ENCODE results near the gene NRP2.

The NRP2 gene

GRCh38 chr2:205687641-205687956 is 5.3 kb downstream of the NRP2 start:
- DNase-seq = no peak

DNA sequence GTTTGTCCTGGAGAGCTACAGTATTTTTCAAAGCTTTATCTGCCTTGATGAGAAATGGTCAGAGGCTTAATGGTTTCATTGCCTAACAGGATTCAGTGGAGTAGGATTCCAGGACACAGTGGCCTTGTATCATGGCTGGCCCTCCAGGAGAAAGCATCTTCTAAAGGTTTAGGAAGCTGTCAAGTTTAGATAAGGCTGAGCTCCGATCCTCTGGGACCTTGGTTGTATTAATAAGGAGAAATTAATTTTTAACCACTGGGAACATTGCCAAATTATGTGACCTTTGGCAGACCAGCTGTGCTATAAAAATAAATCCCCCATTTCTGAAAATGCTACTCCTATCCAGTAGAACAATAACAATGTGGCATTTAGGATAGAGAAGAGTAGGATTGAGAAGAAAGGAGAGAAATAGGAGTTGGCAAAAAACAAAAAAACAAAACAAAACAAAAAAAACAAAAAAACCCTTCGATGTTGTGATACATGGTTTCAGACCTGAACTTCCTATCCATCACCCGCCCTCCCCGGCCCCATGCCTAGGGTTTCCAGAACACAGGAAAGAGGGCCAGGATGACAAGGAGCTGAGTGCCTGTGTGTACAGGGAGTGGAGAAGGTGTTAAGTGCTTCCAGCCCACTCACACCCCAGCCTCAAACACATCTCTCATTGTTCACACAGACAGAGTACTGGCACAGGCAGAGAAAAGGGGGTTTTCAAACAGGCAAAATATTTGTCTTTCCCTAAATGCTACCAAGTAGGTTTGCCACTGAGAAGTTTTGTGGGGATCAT is 6.3 kb downstream of the NRP2 start:
- no peak for DNase-seq

DNA sequence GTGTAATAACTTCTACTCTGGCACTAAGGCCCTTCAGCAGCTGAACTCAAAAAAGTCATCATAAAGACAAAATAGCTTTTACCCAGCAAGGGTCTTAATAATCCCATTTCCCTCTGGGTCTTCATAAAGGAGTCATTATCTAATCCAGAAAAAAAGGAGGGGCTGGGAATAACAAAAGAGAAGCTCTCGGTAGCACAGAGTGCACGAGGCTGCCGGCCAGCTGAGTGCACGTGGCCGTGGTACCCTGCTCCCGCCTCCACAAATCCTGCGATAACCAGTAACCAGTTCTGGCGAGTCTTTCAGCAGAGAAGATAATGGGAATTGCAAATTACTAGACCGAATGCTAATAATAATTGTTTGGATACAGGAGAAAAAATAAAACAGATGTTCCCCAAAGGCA is 7.5 kb downstream of the NRP2 start:
- DNase-seq = no peak

GRCh38 chr2:205692104-205692503 is 9.8 kb downstream of the NRP2 start:
- no peak for DNase-seq

GRCh38 chr2:205694256-205694655 is 12.0 kb downstream of the NRP2 start:
- no peak for DNase-seq

- DNase-seq = no peak
Observed at GRCh38 chr2:205695460-205695991, 13.2 kb downstream of the NRP2 start.

DNA sequence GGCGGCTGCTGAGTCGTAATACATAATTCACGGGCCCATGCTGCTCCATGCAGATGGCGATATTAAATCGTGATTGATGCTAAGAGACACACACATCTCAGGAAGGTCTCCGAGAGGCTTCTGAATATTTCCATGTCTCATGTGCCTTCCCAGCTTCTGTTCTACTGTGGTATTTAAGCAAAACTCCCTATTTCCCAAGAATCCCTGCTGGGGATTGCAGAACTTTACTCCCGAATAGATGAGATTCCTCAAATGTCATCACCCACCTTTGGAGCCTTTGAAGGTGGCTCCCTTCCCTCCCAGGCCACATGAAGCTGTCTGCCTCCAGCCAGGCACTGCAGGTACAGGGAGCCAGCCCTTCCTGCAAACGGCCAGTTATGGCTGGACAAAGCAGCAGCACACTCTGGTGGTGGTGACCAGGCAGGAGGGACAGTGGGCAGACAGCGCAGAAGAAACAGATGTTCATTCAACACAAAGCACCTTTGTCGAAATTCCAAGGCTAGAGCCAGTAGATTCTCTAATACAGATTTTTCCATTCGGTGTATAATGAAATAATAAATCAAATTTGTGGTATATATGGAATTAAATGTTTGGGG is 14.1 kb downstream of the NRP2 start:
- DNase-seq = no peak

DNA sequence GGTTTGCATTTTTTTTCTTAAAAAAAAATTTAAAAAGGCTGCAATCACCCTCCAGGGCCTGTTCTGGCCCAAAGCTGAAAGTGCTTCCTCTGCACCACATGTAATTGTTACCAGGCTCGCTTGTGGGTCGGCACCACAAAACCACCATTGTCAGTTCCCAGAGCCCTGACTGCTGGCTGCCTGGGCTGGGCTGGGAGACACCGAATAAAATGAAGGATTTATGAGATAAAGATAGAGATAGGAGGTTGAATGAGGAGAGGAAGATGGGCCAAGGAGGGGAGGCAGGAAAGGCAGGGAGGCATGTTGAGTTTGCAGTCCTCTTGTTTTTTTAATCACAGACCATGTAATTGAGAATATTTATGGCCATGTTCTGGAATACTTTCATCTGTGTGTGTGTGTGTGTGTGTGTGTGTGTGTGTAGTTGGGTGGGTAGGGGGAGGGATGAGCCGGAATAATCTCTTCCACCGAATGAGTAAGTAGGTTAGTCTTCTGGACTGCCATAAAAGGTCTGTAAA is 14.7 kb downstream of the NRP2 start:
- DNase-seq = no peak

GRCh38 chr2:205698286-205699268 is 16.3 kb downstream of the NRP2 start:
- no peak for DNase-seq

GRCh38 chr2:205699515-205700289 is 17.4 kb downstream of the NRP2 start:
- no peak for DNase-seq

DNA sequence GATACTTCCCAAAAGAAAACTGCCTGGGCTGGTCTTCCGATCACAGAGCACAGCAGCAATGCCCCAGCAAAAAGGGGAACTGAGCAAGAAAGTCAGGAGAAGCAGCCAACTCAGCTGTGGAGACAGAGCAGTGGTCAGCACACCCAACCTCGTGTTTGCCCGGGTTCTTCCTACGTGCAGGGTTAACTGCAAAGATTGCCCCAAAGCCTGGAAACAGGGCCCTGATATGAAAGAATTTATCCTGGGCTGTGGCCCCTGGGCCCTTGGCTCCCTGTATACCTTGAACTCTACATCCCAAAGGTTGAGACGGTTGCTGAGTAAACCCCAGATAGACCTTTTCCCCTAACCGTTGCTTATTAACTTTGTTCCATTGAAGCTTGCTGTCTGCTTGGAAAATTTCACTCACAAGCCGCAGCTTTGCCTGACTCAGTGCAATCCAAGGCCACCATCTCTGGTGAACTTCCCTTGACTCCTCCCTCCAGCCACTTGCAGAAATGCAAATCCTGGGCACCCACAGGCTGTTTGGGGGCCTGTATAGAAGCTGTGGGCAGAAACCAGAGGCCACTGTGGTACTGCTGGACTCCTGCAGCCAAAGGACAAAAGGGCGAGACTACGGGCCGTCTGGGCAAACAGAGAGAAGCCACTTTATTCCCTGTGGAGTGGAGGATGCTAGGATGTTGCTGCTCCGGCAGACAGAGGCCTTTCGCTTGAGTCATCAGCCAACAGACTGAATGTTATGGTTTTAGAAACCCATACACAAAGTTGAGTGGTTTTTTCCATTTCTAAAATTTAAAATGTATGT is 18.2 kb downstream of the NRP2 start:
- no peak for DNase-seq

DNA sequence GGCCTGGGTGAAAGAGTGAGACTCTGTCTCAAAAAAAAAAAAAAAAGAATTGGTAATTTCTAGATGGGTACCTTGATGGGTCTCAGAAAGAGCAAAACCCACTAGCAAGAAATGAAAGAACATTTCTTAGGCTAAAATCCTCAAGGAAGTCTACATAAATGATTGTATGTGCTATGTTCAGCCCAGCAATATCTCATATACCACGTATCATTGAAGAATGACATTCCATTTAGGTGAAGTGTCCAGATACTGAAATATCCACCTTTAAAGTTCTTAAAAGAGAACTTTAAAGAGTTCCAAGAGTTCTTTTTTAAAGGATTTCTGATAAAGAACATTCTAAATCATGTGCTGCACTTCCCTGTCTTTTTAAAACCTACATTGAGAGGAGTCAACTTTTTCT is 19.2 kb downstream of the NRP2 start:
- DNase-seq = no peak

DNA sequence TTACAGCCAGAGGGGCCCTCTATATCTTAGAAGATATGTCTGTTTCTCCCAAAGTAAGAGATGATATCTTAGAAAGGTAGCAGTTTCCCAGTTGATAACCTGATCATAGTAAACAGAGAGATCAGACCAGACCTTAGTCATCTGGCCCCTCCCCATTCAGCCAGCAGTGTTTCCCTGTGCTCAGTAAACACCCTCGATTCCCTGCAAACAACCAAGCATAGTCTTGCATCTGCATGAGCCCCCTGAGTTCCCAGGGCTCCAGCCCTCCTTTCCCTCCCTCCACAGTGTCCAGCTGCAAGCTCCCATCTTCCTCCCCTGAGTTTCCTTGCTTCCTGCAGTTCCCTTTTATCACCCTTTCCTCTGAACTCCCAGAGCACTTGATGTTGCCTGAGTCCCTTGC is 20.3 kb downstream of the NRP2 start:
- no peak for DNase-seq

GRCh38 chr2:205703471-205704126 is 21.3 kb downstream of the NRP2 start:
- no peak for DNase-seq

GRCh38 chr2:205704127-205704741 is 21.9 kb downstream of the NRP2 start:
- no peak for DNase-seq

DNA sequence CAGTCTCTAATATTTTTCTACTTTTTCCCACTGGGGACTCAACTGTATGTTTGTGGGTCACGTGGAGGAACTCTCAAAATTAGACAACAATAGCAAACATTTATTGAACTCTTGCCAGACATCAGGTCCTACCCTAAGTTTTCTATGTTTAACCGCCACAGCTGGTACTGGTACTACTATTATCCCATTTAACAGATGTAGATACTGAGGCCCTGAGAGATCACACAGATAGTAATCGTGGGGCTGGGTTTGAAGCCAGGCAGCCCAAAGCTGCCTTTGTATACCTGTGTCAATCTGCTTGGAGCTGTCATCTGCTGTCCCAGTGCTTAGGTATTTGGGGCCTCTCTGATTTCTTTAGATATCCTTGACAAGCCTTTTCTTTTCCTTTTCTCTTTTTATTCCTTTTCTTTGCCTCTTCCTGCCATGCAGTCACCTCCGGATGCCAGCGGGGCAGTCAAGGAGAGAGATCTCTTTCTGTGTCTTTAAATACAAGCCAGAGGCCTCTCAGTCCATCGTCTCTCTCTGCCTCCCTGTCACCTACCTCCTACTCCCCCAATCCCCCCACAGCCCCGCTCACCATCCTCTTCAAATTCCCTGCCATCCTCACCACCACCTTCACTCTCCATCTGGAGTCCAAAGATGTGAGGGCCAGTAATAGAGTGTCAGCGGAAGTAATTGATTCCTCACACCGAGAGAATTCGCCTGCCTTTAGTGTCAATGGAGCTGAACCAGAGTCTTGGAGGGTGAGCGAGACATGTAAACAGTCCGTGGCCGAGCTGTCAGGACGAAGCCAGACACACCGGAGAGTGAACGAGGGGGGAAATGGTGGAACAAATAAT is 23.4 kb downstream of the NRP2 start:
- DNase-seq = no peak

DNA sequence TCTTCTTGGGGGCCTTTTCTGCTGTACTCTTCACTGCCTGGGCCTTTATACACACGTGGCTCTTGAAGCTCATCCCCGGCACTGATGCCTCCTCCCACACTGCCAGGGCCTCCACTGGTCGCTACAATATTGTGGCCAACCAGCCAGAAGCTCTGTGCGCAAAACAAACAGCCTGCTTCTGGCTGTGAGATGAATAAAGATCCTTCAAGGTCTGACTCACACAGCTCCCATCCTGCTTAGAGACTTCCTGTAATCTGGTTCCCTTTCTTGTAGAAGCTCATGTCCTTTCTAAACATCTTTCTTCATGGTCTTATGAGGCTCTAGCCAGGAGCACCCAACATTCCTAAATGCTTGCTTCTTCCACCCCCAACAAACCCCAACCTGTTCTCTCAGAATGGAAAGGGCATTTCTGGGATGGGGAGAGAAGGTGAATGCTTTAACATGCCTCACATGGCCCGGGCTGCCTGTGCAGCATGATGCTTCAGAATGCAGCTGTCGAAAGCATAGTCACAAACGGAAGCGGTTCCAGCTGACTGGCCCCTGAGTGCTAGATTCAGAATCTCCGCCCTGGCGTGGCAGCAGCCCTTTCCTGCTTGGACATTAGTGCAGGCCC is 24.6 kb downstream of the NRP2 start:
- no peak for DNase-seq

DNA sequence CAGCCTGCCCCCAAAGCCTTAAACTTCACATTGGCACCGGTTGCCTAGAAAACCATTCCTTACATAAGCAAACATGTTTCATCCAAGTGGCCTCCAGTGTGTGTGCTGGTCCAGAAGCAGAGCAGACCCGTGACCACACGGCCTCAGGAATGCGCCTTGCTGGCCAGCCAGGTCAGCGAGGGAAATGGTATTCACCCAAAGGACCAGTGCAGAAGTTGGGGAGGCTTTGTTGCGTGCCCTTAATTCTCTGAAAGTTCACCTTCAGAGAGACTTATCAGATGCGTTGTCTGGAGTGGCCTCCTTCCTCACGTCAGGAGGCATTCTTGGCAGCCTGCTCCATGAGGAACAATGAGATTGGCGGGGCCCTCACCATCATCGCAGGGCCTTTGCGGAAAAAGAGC is 25.9 kb downstream of the NRP2 start:
- no peak for DNase-seq

DNA sequence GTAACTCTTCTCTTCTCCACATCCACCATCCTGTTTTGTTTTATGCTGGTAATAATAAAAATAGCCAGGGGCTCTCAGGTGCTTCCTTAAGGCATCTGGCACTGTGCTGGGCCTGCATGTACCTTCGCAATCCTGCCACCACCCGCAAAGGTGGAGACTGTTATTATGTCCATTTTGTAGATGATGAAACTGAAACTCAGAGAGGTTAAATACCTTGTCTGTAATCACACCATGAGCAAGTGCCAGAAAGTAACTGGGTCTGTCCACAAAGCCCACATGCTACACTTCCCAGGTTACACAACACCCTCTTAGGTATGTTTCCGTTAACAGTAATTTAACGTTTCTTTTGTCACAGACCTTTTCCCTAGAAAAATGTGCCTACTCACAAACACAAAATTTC is 27.0 kb downstream of the NRP2 start:
- no peak for DNase-seq

Measured in NCI-H187 (cell line).